ENCODE results near the gene SH3BP5. TPM values are rescaled to one million over a fixed set of nuclear protein-coding genes. Genes with fewer than 3 reads are reported as not detected.
A peak's percentile ranks its signal among the peaks of the same experiment; 100 is the strongest.

Gene SH3BP5
- polyA plus RNA-seq, 1 of the 3 experiments (the other 2 are of a cell fraction), result 29.5 TPM

- no peak for DNase-seq
- Histone ChIP-seq H3K9me2 (no peaks in the 10 kb centered on the region), H4K20me1 (ENCODE audit: insufficient read depth) (no peaks in the 10 kb centered on the region), H3K9me3 (no peaks in the 10 kb centered on the region), H3K9ac (no peak overlapping the region), H3K27ac (ENCODE audit: low read depth in 2 of 2, low read length in 1 of 2) (no peak overlapping the region), H2AFZ (ENCODE audit: low read depth) (peak overlapping the region; percentile 95), H3K4me3 (ENCODE audit: low read depth in 2 of 2, low read length in 1 of 2) (no peak overlapping the region), H3K4me2 (peak overlapping the region; percentile 90; the same call in 1 of the 2 replicates), H3K36me3 (replicated peaks in 1 of 2; ENCODE audit: control insufficient read depth in 1 of 2, insufficient read depth in 2 of 2, low read length in 1 of 2) (peaks cover 0 to 3% of the 10 kb centered on the region in 2 experiments), H3F3A (replicated peaks; ENCODE audit: insufficient read depth) (no peaks in the 10 kb centered on the region), H3K27me3 (ENCODE audit: insufficient read depth) (no peaks in the 10 kb centered on the region), H3K4me1 (ENCODE audit: control insufficient read depth in 1 of 2, insufficient read depth in 2 of 2, low read depth in 1 of 2, low read length in 1 of 2) (peaks cover 7 to 11% of the 10 kb centered on the region in 2 experiments; a peak in 2 of 4 replicates), H3K79me2 (ENCODE audit: insufficient read depth) (peaks cover 8% of the 10 kb centered on the region; the same call in 1 of the 2 replicates)
- POLR2A ChIA-PET, result no interaction called here
- CTCF ChIA-PET, result interaction anchor here (0.7 to 2.6 kb wide), 20 partner anchors 9 to 225 kb away, joined by 3 to 22 read pairs (median 5); no protein-coding TSS in a partner anchor
- TF ChIP-seq, protein P1, sequence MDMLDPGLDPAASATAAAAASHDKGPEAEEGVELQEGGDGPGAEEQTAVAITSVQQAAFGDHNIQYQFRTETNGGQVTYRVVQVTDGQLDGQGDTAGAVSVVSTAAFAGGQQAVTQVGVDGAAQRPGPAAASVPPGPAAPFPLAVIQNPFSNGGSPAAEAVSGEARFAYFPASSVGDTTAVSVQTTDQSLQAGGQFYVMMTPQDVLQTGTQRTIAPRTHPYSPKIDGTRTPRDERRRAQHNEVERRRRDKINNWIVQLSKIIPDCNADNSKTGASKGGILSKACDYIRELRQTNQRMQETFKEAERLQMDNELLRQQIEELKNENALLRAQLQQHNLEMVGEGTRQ (IDR thresholded peaks at IDR 0.05; ENCODE audit: borderline replicate concordance, low read depth, low read length), result no peak
- TF ChIP-seq GABPA (IDR thresholded peaks at IDR 0.05; ENCODE audit: low read depth), result no peak
- TF ChIP-seq FOSL2 (IDR thresholded peaks at IDR 0.05; ENCODE audit: borderline replicate concordance, low read depth), result no peak
- TF ChIP-seq RCOR1 (IDR thresholded peaks at IDR 0.05; ENCODE audit: low read length), result no peak
- TF ChIP-seq ELF1 (IDR thresholded peaks at IDR 0.05), result no peak
- TF ChIP-seq YY1 (IDR thresholded peaks at IDR 0.05; ENCODE audit: low read depth), result no peak
- TF ChIP-seq GATA2 (CRISPR knock-in tag; IDR thresholded peaks at IDR 0.05), result no peak
- no peak for TF ChIP-seq CHD2 (IDR thresholded peaks at IDR 0.05; ENCODE audit: low read length, partially characterized antibody)
- no peak for TF ChIP-seq RXRA (IDR thresholded peaks at IDR 0.05; ENCODE audit: borderline replicate concordance, low read depth)
- no peak for TF ChIP-seq TEAD4 (IDR thresholded peaks at IDR 0.05; ENCODE audit: borderline replicate concordance, insufficient read depth)
- TF ChIP-seq, protein P2, sequence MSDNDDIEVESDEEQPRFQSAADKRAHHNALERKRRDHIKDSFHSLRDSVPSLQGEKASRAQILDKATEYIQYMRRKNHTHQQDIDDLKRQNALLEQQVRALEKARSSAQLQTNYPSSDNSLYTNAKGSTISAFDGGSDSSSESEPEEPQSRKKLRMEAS (IDR thresholded peaks at IDR 0.05; ENCODE audit: low read depth), result no peak
- TF ChIP-seq SIN3A (IDR thresholded peaks at IDR 0.05; ENCODE audit: borderline replicate concordance, low read depth, low read length), result no peak
- no peak for TF ChIP-seq FOXJ3 (CRISPR knock-in tag; IDR thresholded peaks at IDR 0.05)
- WGBS (ENCODE audit: low lambda C conversion rate), result 96% methylated on average over 9 of the region's 10 CpGs
Observed at GRCh38 chr3:15333099-15333955, 941 bp upstream of the SH3BP5 start.

DNA sequence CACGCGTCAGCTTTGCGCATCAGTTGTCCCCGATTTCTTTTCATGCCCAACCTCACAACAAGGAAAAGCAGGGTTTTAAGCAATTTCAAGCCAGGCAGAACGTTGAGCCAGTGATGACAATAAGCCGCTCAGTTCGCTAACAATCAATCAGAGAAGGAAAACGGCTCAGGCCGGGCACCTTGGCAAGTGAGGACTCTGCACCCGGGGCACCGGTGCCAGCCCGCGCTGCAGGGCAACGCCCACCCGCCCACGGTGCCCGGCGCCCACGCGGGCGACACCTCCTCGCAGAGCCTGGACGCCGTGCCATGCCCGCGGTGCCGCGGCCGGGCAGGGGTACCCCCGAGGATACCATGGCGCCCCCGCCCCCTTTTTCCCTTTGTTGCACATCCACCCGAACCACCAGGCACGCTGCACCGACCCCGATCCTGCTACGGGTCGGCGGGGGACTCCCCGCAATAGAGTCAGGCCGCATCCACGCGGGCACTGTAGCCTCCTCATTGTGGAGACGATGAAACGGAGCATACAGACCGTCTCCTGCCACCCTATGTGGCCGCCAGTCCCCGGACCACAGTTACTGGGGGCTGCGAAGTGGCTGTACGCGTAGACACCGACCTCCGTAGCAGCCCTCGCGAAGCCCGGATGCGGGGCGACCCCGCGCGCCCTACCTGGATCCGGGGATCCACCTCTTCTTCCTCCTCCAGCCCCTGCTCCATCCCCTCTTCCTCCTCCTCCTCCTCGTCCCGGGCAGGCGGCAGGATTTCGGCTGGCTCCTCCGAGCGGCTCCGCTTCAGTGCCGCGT is 581 bp downstream of the SH3BP5 start:
- Histone ChIP-seq H3K79me2 (ENCODE audit: insufficient read depth) (peaks cover 8% of the 10 kb centered on the region; the same call in 1 of the 2 replicates), H2AFZ (ENCODE audit: low read depth) (peak overlapping the region; percentile 89), H3K4me1 (ENCODE audit: control insufficient read depth in 1 of 2, insufficient read depth in 2 of 2, low read depth in 1 of 2, low read length in 1 of 2) (peaks cover 7 to 11% of the 10 kb centered on the region in 2 experiments; a peak in 2 of 4 replicates), H4K20me1 (ENCODE audit: insufficient read depth) (no peaks in the 10 kb centered on the region), H3K9me2 (no peaks in the 10 kb centered on the region), H3K4me3 (ENCODE audit: low read depth in 2 of 2, low read length in 1 of 2) (peak overlapping the region; percentile 79 to 91), H3K27ac (ENCODE audit: low read depth in 2 of 2, low read length in 1 of 2) (peak overlapping the region; percentile 25 to 39; a peak in 2 of 4 replicates), H3K4me2 (peak overlapping the region; percentile 90), H3F3A (replicated peaks; ENCODE audit: insufficient read depth) (no peaks in the 10 kb centered on the region), H3K9me3 (no peaks in the 10 kb centered on the region), H3K9ac (peak overlapping the region; percentile 72), H3K27me3 (ENCODE audit: insufficient read depth) (no peaks in the 10 kb centered on the region), H3K36me3 (replicated peaks in 1 of 2; ENCODE audit: control insufficient read depth in 1 of 2, insufficient read depth in 2 of 2, low read length in 1 of 2) (peaks cover 0 to 4% of the 10 kb centered on the region in 2 experiments)
- DNase-seq, result peak; percentile 77
- TF ChIP-seq, protein P2 (IDR thresholded peaks at IDR 0.05; ENCODE audit: low read depth), result peak; percentile 21; the same call in 1 of the 2 replicates
- TF ChIP-seq SIN3A (IDR thresholded peaks at IDR 0.05; ENCODE audit: borderline replicate concordance, low read depth, low read length), result peak; percentile 18; the same call in 1 of the 2 replicates
- peak; percentile 40 for TF ChIP-seq MXI1 (IDR thresholded peaks at IDR 0.05; ENCODE audit: low read depth, low read length)
- no peak for TF ChIP-seq RCOR1 (IDR thresholded peaks at IDR 0.05; ENCODE audit: low read length)
- ChIA-PET POLR2A (no interaction called here), CTCF (interaction anchor here (0.6 to 8.3 kb wide), 23 partner anchors 12 to 230 kb away, joined by 3 to 59 read pairs (median 4); no protein-coding TSS in a partner anchor)
- WGBS (ENCODE audit: low lambda C conversion rate), result 3% methylated on average over 34 of the region's 71 CpGs
